GF-D8 (cell line): ENCODE results near the gene MED17.
"Not testable (repeated sequence)": the region's sequence is repeated elsewhere in the genome, so short reads cannot be mapped to it uniquely, and the experiment has no call there.

ENCODE experiments used
- DNase-seq: peaks from one replicate; lab custom pipeline; 2025; lab: John Stamatoyannopoulos, UW

The MED17 gene

DNA sequence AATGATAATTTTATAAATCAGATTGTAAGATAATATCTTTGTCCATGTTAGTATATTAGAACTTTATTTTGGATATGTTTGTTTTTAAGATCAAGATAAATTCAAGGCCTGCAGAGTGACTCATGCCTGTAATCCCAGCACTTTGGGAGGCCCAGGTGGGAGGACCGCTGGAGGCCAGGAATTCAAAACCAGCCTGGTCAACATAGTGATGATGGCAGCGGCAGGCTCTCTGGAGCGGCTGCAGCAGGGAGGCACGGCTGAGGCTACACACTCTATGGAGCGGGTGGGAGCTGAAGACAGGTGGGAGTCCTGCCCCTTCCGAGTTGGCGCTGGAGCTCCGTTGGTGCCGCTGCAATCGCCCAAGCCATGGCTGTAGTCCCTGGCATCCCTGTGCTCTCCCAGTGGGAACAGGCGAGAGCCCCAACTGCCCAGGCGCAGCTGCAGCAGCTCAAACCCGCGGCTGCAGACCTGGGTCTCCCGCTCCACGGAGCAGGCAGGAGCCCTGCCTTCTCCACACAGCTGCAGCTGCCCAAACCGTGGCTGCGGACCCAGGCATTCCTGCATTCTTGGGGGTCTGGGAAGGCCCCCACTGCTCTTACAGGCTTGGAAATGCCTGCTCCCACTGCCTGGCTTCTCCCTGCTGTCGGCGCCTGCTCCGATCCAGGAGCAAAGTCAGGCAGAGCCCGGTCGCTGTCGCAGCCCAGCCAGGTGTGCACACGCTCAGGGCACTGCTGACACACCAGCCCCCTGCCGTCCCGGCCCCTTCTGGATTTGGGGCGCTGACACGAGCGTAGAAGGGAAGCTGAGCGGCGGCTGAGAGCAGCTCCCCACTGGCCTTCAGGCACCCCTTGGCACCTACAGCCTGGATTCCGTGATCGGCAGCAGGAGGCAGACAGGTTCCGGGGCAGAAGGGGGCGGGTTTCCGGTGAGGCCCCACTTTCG is 25.9 kb upstream of the MED17 start:
- no peak for DNase-seq

- DNase-seq = not testable (repeated sequence)
Observed at GRCh38 chr11:93759123-93759522, 25.0 kb upstream of the MED17 start.

DNA sequence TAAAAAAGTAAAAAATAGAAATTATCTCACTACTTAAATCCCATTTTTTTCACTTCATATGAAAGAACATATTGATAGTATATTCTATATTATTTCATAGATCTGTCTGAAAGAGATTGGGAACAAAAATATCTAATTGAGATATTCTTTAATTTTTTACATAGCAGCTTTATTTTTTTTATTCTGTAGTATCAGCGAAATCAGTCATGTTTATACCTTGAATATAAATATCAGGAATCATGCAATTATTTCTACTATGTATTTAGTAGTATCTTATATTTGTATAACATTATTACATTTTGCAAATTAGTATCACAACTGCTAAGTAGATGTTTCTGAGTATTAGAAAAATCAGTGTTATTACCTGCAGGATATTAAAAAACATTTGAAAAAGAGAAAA is 22.2 kb upstream of the MED17 start:
- DNase-seq = no peak

- no peak for DNase-seq
Observed at GRCh38 chr11:93765551-93765950, 18.5 kb upstream of the MED17 start.

DNA sequence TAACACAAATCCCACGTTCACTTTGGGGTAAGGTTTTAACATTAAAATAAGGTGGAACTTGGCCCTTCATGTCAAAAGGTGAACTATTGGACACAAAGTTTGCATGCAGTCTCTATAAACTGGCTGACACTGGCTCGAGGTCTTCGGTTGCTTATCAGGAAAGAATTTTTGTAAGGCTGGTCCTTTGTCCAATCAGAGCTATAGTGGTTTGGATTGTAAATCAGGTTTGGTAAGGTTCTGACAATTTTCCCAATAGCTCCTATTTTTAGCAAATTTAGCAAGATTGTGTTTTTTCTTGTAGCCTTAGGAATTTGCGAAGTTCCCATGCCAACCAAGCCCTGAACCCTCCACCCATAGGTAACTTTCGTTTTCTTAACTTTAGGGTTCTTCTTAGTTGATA is 17.6 kb upstream of the MED17 start:
- DNase-seq = no peak

DNA sequence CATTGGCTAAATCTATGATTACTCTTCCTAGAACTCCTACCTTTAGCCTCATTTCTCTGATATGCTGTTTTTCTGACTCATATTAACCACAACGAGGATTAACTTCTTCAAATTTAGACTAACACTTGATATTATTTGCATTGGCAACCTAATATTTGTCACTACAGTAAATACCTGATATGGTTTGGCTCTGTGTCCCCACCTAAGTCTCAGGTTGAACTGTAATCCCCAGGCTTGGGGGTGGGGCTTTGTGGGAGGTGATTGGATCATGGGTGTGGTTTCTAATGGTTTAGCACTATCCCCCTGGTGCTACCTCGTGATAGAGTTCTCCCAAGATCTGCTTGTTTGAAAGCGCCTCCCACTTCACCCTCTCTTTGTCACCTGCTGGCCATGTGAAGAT is 17.1 kb upstream of the MED17 start:
- DNase-seq = no peak

GRCh38 chr11:93770160-93770559 is 13.9 kb upstream of the MED17 start:
- DNase-seq = no peak

GRCh38 chr11:93772123-93772522 is 12.0 kb upstream of the MED17 start:
- DNase-seq = no peak

DNA sequence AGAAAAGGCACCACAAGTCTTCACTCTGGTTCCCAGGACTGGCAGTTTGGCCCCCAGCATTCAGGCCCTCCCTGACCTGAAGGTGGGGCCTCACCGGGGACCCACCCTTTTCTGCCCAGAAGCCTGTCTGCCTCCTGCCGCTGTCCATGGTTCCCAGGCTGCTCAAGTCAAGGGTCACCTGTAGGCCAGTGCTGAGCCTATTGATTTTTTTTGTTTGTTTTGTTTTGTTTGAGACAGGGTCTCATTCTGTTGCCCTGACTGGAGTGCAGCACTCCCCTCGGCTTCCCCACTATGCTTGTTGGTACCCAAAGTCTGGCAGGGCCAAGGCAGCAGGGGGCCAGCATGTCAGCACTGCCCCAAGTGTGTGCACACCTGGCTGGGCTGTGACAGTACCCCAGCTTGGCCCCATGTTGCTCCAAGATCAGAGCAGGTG is 11.0 kb upstream of the MED17 start:
- DNase-seq = no peak

DNA sequence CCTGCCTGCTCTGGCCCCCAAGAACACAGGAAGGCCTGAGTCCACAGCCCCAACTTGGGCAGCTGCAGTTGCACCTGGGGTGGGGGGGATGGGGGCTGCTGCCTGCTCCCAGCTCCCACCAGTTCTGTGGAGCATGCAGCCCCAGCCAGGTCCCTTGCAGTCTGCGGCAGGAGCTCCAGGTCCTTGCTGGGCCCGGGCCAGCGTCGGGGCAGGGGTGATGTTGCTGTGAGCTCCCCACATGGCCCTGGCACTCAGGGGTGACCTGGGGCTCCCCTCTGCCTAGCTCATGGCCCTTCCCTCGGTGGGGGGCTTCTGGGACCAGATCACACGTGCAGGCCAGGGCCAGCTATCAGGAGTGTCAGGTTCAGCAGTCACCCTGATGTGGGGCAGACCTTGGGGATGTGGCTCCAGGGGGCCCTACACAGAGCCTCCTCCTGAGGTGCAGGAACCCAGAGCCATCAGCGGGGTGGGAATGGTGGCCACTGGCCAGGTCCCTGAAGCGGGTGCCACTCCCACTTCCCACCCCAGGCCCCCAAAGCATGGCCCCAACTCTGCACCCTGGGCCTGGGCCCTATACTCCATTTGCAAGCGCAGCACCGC is 10.4 kb upstream of the MED17 start:
- DNase-seq = no peak

DNA sequence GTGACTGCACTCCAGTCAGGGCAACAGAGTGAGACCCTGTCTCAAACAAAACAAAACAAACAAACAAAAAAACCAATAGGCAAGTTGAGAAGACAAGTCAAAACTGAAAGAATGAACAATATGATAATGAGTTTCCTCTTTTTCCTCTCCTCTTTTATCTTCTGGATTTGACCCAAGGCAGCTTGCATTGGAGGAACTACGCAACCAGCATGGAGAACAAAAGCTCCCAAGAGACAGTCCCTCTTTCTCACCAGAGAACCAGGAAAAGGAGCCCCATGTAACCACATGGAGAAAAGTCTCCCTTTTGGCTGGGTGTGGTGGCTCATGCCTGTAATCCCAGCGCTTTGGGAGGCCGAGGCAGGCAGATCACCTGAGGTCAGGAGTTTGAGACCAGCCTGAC is 9.5 kb upstream of the MED17 start:
- not testable (repeated sequence) for DNase-seq

- DNase-seq = no peak
Observed at GRCh38 chr11:93775289-93775688, 8.8 kb upstream of the MED17 start.

DNA sequence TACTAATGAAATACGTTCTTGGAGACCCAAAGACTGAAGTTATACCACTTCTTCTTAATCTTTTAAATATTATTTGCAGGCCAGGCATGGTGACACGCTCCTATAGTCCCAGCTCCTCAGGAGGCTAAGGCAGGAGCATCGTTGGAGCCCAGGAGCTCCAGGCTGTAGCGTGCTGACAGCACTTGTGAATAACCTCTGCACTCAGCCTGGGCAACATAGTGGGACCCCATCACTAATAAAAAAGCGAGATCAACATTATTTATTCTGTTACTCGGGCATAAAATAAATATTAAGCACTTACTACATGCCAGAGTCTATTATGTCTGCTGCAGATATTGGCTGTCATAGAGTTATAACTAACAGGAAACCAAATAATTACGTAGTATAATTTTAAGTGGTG is 720 bp upstream of the MED17 start:
- DNase-seq = no peak

- no peak for DNase-seq
Observed at GRCh38 chr11:93783765-93784144, 327 bp upstream of the MED17 start.

GRCh38 chr11:93784935-93785360 is 866 bp downstream of the MED17 start:
- DNase-seq = peak; percentile 3

- no peak for DNase-seq
Observed at GRCh38 chr11:93791493-93791892, 7.4 kb downstream of the MED17 start.

DNA sequence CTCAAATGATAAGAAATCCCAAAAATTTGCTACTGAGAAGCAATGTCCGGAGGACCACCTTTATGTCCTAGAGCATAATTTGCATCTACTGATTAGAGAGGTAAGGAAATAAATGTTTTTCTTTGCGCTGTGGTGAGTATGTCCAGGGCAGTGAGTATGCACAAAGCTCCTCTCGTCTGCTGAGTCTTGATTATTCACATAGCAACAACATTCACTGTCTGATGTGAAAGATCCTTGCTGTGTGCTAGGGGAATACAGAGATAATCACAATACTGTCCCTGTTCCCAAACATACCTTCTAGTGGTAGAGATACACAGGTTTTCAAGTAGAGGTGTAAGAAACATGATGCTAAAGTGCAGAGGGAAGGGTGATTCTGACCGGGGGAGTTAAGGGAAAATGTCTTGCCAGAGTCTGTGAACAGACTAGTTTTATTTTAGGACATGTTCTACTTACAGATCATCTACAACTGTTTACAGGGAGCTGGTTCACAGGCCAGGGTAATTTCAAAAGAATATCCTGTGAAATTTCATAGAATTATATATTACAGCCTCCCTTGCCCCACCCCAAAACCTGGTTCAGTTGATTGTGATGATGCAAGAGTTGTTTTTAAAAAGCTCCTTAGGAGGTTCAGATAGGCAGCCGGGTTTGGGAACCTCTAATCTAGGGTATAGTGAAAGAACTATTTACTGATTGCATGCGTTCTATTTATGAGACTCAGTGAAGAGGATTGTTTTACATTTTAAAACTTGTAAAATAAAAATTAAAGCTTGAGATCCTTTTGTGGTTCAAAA is 12.6 kb downstream of the MED17 start:
- no peak for DNase-seq

DNA sequence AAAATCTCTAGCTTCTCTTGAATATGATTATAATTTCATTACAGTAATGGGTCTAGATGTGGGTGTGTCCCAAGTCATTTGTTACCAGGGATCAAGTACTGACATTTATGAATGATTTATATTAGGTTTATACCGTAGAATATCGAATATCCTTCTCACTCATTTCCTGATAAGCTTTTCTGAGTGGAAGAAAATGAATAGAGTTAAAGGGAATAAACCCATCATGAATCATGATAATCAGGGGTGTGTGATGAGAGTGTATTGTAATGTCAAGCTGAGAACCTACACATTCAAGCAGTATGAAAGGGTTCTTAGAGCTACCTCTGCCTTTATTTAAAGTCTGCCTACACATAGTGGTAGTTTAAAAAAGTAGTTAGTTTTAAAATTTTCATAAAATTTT is 17.3 kb downstream of the MED17 start:
- DNase-seq = no peak

GRCh38 chr11:93804879-93805278 is 20.8 kb downstream of the MED17 start:
- DNase-seq = no peak

- DNase-seq = no peak
Observed at GRCh38 chr11:93807980-93808379, 23.9 kb downstream of the MED17 start.

DNA sequence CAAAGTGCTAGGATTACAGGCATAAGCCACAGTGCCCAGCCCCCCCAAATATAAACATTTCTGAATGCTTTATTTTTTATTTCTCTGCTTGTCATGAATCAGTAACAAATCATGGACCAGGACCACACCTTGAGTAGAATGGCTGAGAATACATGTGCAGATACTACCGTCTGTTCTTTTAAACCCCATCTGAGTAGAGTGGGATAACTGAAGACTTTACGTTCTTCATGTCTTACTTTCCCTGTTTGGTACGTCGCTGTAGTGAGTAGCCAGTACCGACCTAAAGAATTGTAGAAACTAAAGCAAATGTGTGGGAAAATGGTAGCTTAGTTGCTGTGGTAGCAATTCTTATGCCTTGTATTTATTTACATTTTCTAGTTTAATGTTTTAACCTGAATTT is 29.9 kb downstream of the MED17 start:
- no peak for DNase-seq

DNA sequence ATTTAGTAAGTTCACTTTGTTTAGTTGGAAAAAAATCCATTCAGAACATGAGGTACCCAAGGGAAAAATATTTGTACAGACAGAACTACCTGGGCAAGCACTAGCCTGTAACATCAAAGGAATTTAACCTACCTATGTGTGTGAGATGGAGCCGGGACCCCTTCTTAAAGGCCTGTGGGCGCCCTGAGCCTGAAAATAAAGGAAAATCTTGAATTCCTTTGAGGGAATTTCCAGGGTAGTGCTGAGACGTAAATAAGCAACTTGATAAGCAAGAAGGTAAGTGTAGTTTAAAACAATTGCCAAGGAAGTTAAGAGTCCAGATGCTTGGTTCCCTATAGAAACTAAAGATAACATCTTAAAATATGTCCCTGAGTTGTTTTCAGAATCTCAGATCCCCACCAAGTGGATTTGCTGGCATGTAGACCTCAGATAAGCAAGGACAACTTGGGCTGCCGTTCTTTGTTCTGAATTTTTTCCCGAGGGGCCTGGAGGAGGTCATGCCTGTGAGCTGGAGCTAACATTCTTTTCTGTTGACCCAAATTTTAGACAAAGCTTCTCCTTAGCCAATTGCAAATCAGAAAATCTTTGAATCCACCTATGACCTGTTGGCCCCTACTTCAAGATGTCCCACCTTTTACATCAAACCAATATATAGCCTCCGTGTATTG is 31.0 kb downstream of the MED17 start:
- DNase-seq = no peak
